HCT116 (cell line): ENCODE measurements around the gene ZFHX3. TPM values are rescaled to one million over a fixed set of nuclear protein-coding genes. Genes with fewer than 3 reads are reported as not detected.

ENCODE experiments used
- ATAC-seq: fragments of 200-7000 bp; cut with Tn5 transposase; 2 replicates; pipeline ENCODE4 v1.9.1; 2020; ENCODE audit warnings: mild to moderate bottlenecking, moderate library complexity
- BruUV-seq: library from RNA; stranded (reverse); fragments of 400-500 nt; replicated peaks from 2 replicates; lab custom pipeline; 2021; lab: Mats Ljungman, UMichigan
- CTCF ChIA-PET: fragments of 300-600 bp; sonication (Branson Sonifier 250); formaldehyde crosslinking; loops from one replicate; lab custom pipeline; 2021; ENCODE audit warnings: antibody characterized with exemption; lab: Charles Lee
- POLR2A ChIA-PET: fragments of 300-600, 350-600 bp; sonication (Branson Sonifier 250); formaldehyde crosslinking; loops from one replicate; lab custom pipeline; 2021; ENCODE audit warnings: antibody characterized with exemption; lab: Charles Lee
- RAD21 ChIA-PET, 2 experiments: fragments of 300-600 bp; sonication (Branson Sonifier 250); formaldehyde crosslinking; loops; one replicate each; lab custom pipeline; 2023; ENCODE audit warnings: low total read pairs in 2 of 2; ENCODE audit not compliant: uncharacterized antibody in 2 of 2, unreplicated experiment in 2 of 2, low non-redundant PET in 1 of 2; lab: Charles Lee
- DNase-seq: peaks from one replicate; pipeline ENCODE4 v3.0.0-alpha.2; 2010; ENCODE audit warnings: low read depth, low spot score
- H2AFZ ChIP-seq: fragments of 200-600 bp; shearing (Covaris generic), sonication (generic); 2 replicates; pipeline ENCODE4 v1.6.1; 2017; ENCODE audit warnings: low read depth, mixed run types, mixed read lengths, antibody characterized with exemption, low read length; ENCODE audit not compliant: poor library complexity, severe bottlenecking
- H3K27ac ChIP-seq: 2 replicates; pipeline ENCODE4 v1.5.1; 2012; ENCODE audit warnings: low read depth, low read length
- H3K27me3 ChIP-seq: fragments of 200-600 bp; sonication (generic); 2 replicates; pipeline ENCODE4 v1.6.1; 2016; ENCODE audit warnings: mixed run types, low read length, mixed read lengths; ENCODE audit not compliant: insufficient read depth
- H3K36me3 ChIP-seq, 2 experiments: fragments of 200-500 bp in 1 of 2; fragments of 200-600 bp in 1 of 2; sonication (Bioruptor generic) in 1 of 2; sonication (generic) in 1 of 2; 2 replicates each; pipeline versions ENCODE4 v1.5.1 to v1.6.1; 2014 to 2016; ENCODE audit warnings: low read length in 2 of 2, inconsistent platforms in 1 of 2, mixed read lengths in 1 of 2, mixed run types in 1 of 2; ENCODE audit not compliant: insufficient read depth in 2 of 2, control insufficient read depth in 1 of 2
- H3K4me1 ChIP-seq, 2 experiments: fragments of 200-600 bp in 1 of 2; sonication (generic) in 1 of 2; 2 replicates each; pipeline versions ENCODE4 v1.5.1 to v1.6.1; 2012 to 2017; ENCODE audit warnings: low read length in 2 of 2, inconsistent platforms in 1 of 2, mild to moderate bottlenecking in 1 of 2, mixed read lengths in 1 of 2, mixed run types in 1 of 2, moderate library complexity in 1 of 2; ENCODE audit not compliant: insufficient read depth in 2 of 2, control insufficient read depth in 1 of 2
- H3K4me2 ChIP-seq: fragments of 200-600 bp; sonication (generic); 2 replicates; pipeline ENCODE4 v1.6.1; 2017; ENCODE audit warnings: mixed run types, low read length, mixed read lengths
- H3K4me3 ChIP-seq, 2 experiments: fragments of 200-600 bp in 1 of 2; sonication (generic) in 1 of 2; replicated peaks in 1 of 2; 2 replicates each; pipeline ENCODE4 v1.5.1; 2011 to 2016; ENCODE audit warnings: low read length in 2 of 2, control low read depth in 1 of 2, low read depth in 1 of 2, mild to moderate bottlenecking in 1 of 2, mixed read lengths in 1 of 2, mixed run types in 1 of 2
- H3K79me2 ChIP-seq: fragments of 200-600 bp; sonication (generic); 2 replicates; pipeline ENCODE4 v1.6.1; 2017; ENCODE audit warnings: mild to moderate bottlenecking, mixed run types, low read length, moderate library complexity, mixed read lengths; ENCODE audit not compliant: insufficient read depth
- H3K9ac ChIP-seq: fragments of 200-600 bp; sonication (generic); 2 replicates; pipeline ENCODE4 v1.6.1; 2016; ENCODE audit warnings: low read length, mixed read lengths
- H3K9me2 ChIP-seq: fragments of 200-600 bp; sonication (generic), shearing (Covaris generic); 2 replicates; pipeline ENCODE4 v1.6.1; 2017; ENCODE audit warnings: mixed run types, mild to moderate bottlenecking, moderate library complexity; ENCODE audit not compliant: insufficient read depth
- H3K9me3 ChIP-seq, 2 experiments: fragments of 200-500 bp in 1 of 2; fragments of 200-600 bp in 1 of 2; sonication (Bioruptor generic) in 1 of 2; sonication (generic) in 1 of 2; 2 replicates each; pipeline ENCODE4 v1.6.1; 2014 to 2017; ENCODE audit warnings: low read length in 2 of 2, mixed read lengths in 2 of 2, inconsistent platforms in 1 of 2, low read depth in 1 of 2, mild to moderate bottlenecking in 1 of 2, mixed run types in 1 of 2, moderate library complexity in 1 of 2; ENCODE audit not compliant: control insufficient read depth in 1 of 2, insufficient read depth in 1 of 2
- H4K20me1 ChIP-seq: fragments of 200-600 bp; sonication (generic), shearing (Covaris generic); 2 replicates; pipeline ENCODE4 v1.6.1; 2017; ENCODE audit warnings: mixed run types, mild to moderate bottlenecking, moderate library complexity; ENCODE audit not compliant: insufficient read depth
- ATF3 ChIP-seq: IDR thresholded peaks from 2 replicates; pipeline ENCODE4 v1.6.1; 2012
- CBX3 ChIP-seq: IDR thresholded peaks from 2 replicates; pipeline ENCODE4 v1.6.1; 2012; ENCODE audit warnings: low read depth
- ELF1 ChIP-seq: IDR thresholded peaks from 2 replicates; pipeline ENCODE4 v1.6.1; 2012; ENCODE audit warnings: low read depth, borderline replicate concordance
- POLR2A ChIP-seq: IDR thresholded peaks from 2 replicates; pipeline ENCODE4 v1.7.0; 2011; ENCODE audit warnings: borderline replicate concordance; ENCODE audit not compliant: insufficient read depth, insufficient read length; ENCODE audit errors: extremely low read depth
- POLR2AphosphoS5 ChIP-seq: IDR thresholded peaks from 2 replicates; pipeline ENCODE4 v1.6.1; 2011; ENCODE audit warnings: mild to moderate bottlenecking, low read depth, low read length, moderate library complexity
- SP1 ChIP-seq: IDR thresholded peaks from 2 replicates; pipeline ENCODE4 v1.6.1; 2012; ENCODE audit warnings: low read depth
- TCF7L2 ChIP-seq: IDR thresholded peaks from 2 replicates; pipeline ENCODE4 v1.7.0; 2011; ENCODE audit warnings: borderline replicate concordance, inconsistent platforms; ENCODE audit not compliant: insufficient read depth, insufficient read length; ENCODE audit errors: extremely low read depth
- ZFX ChIP-seq: fragments of 450-650 bp; IDR thresholded peaks from 2 replicates; pipeline ENCODE4 v1.6.1; 2017
- ZNF274 ChIP-seq: fragments of 200-500 bp; sonication (Bioruptor generic); IDR thresholded peaks from 2 replicates; pipeline ENCODE4 v1.6.1; 2014; ENCODE audit warnings: mild to moderate bottlenecking, low read depth, low read length, inconsistent platforms
- intact Hi-C: fragments of 100-400 bp; cut with micrococcal nuclease; formaldehyde crosslinking; loops from 2 replicates; pipeline ENCODE4 v1.10.0; 2022
- total RNA-seq: library from RNA; stranded (reverse); gene quantifications from one replicate; pipeline ENCODE4 v1.2.1, GENCODE V29; 2021; ENCODE audit not compliant: unreplicated experiment
- TF ChIP-seq, protein P1 (sequence below), 3 experiments: fragments of 200-600 bp in 1 of 3; sonication (generic) in 1 of 3; IDR thresholded peaks in 2 of 3; conservative IDR thresholded peaks in 1 of 3; 2 replicates each; pipeline ENCODE4 v1.5.1; 2012 to 2017; ENCODE audit warnings: low read depth in 2 of 3, low read length in 2 of 3, antibody characterized with exemption in 1 of 3, borderline replicate concordance in 1 of 3, control low read depth in 1 of 3, mild to moderate bottlenecking in 1 of 3, mixed read lengths in 1 of 3, mixed run types in 1 of 3, moderate library complexity in 1 of 3; ENCODE audit not compliant: insufficient read depth in 1 of 3

Gene ZFHX3
- total RNA-seq, 1 experiment from 2014 or later: 6.3 TPM

- Histone ChIP-seq H3K9ac (no peak overlapping the region), H3K27me3 (no peaks in the 10 kb centered on the region), H3K9me3 (no peaks in the 10 kb centered on the region), H3K4me3 (no peak overlapping the region), H3K4me1 (peaks cover 4 to 8% of the 10 kb centered on the region in 2 experiments; a peak in 1 of 4 replicates), H3K36me3 (no peaks in the 10 kb centered on the region), H3K27ac (no peak overlapping the region), H3K79me2 (no peaks in the 10 kb centered on the region; the same call in 1 of the 2 replicates), H2AFZ (no peak overlapping the region), H3K4me2 (no peak overlapping the region), H4K20me1 (no peaks in the 10 kb centered on the region), H3K9me2 (no peaks in the 10 kb centered on the region)
- no peak for TF ChIP-seq POLR2A
- ATAC-seq: no peak
- DNase-seq: no peak
- POLR2A ChIA-PET: no interaction called here
- RAD21 ChIA-PET: no interaction called here
- intact Hi-C loops: no loop called here
- no TSS peak for BruUV-seq
- CTCF ChIA-PET: no interaction called here
Measured at GRCh38 chr16:72740347-72740746, 307.6 kb downstream of the ZFHX3 start.

GRCh38 chr16:72739577-72739976 is 308.4 kb downstream of the ZFHX3 start:
- RAD21 ChIA-PET: no interaction called here
- no peak for TF ChIP-seq SP1
- TF ChIP-seq, protein P1, sequence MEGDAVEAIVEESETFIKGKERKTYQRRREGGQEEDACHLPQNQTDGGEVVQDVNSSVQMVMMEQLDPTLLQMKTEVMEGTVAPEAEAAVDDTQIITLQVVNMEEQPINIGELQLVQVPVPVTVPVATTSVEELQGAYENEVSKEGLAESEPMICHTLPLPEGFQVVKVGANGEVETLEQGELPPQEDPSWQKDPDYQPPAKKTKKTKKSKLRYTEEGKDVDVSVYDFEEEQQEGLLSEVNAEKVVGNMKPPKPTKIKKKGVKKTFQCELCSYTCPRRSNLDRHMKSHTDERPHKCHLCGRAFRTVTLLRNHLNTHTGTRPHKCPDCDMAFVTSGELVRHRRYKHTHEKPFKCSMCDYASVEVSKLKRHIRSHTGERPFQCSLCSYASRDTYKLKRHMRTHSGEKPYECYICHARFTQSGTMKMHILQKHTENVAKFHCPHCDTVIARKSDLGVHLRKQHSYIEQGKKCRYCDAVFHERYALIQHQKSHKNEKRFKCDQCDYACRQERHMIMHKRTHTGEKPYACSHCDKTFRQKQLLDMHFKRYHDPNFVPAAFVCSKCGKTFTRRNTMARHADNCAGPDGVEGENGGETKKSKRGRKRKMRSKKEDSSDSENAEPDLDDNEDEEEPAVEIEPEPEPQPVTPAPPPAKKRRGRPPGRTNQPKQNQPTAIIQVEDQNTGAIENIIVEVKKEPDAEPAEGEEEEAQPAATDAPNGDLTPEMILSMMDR (IDR thresholded peaks at IDR 0.05 in 2 of 3, conservative IDR thresholded peaks at IDR 0.05 in 1 of 3; ENCODE audit: borderline replicate concordance in 1 of 3, insufficient read depth in 1 of 3, low read depth in 2 of 3, low read length in 2 of 3): no peak
- no peak for TF ChIP-seq ELF1
- TF ChIP-seq TCF7L2: no peak
- no peak for TF ChIP-seq ZFX
- no peak for TF ChIP-seq POLR2AphosphoS5
- no peak for TF ChIP-seq ATF3
- no peak for TF ChIP-seq ZNF274
- no peak for TF ChIP-seq CBX3
- no peak for TF ChIP-seq POLR2A
- Histone ChIP-seq H3K4me2 (no peak overlapping the region), H3K27ac (no peak overlapping the region), H3K4me3 (no peak overlapping the region), H3K9ac (no peak overlapping the region), H3K27me3 (no peaks in the 10 kb centered on the region), H3K4me1 (peaks cover 4 to 8% of the 10 kb centered on the region in 2 experiments; a peak in 1 of 4 replicates), H3K36me3 (no peaks in the 10 kb centered on the region), H2AFZ (no peak overlapping the region), H3K9me3 (no peaks in the 10 kb centered on the region), H3K79me2 (no peaks in the 10 kb centered on the region; the same call in 1 of the 2 replicates), H4K20me1 (no peaks in the 10 kb centered on the region), H3K9me2 (no peaks in the 10 kb centered on the region)
- intact Hi-C loops: no loop called here
- POLR2A ChIA-PET: no interaction called here
- CTCF ChIA-PET: no interaction called here
- no peak for ATAC-seq
- no peak for DNase-seq
- no TSS peak for BruUV-seq
